Uterus (tissue), 4 donors: ENCODE measurements around the gene NBEA. TPM values are rescaled to one million over a fixed set of nuclear protein-coding genes. Genes with fewer than 3 reads are reported as not detected.
A peak's percentile ranks its signal among the peaks of the same experiment; 100 is the strongest.
"Not testable (repeated sequence)": the region's sequence is repeated elsewhere in the genome, so short reads cannot be mapped to it uniquely, and the experiment has no call there.

Experiments used
- DNase-seq, 2 donors: peaks; one replicate each; pipeline ENCODE4 v3.0.0-alpha.2; 2019 to 2020
- H3K27ac ChIP-seq, 2 donors: fragments of 200-600 bp; sonication (generic); 1 replicate in 1 of 2; 2 replicates in 1 of 2; pipeline ENCODE4 v1.5.1; 2016 to 2018
- H3K27me3 ChIP-seq, 2 donors: fragments of 200-600 bp; sonication (generic); one replicate each; pipeline ENCODE4 v1.5.1; 2018 to 2019; ENCODE audit warnings: control low read depth in 1 of 2
- H3K36me3 ChIP-seq, 2 donors: fragments of 200-600 bp; sonication (generic); one replicate each; pipeline ENCODE4 v1.5.1; 2019; ENCODE audit warnings: control low read depth in 1 of 2
- H3K4me1 ChIP-seq, 2 donors: fragments of 200-600 bp; sonication (generic); one replicate each; pipeline ENCODE4 v1.5.1; 2018 to 2019; ENCODE audit warnings: control low read depth in 1 of 2
- H3K4me3 ChIP-seq, 2 donors: fragments of 200-600 bp; sonication (generic); 1 replicate in 1 of 2; 2 replicates in 1 of 2; pipeline ENCODE4 v1.5.1; 2018 to 2019; ENCODE audit warnings: mild to moderate bottlenecking in 1 of 2
- H3K9me3 ChIP-seq, 2 donors: fragments of 200-600 bp; sonication (generic); one replicate each; pipeline ENCODE4 v1.5.1; 2019; ENCODE audit warnings: control low read depth in 1 of 2
- CTCF ChIP-seq, 4 experiments: fragments of 200-600 bp in 2 of 4; fragments of 450-650 bp in 2 of 4; sonication (generic) in 2 of 4; IDR thresholded peaks; one replicate each; pipeline ENCODE4 v1.5.1; 2016 to 2019; ENCODE audit warnings: antibody characterized with exemption in 4 of 4, mild to moderate bottlenecking in 2 of 4, moderate library complexity in 1 of 4
- POLR2A ChIP-seq, 2 donors: fragments of 450-650 bp; IDR thresholded peaks; one replicate each; pipeline ENCODE4 v1.6.1; 2016; ENCODE audit warnings: antibody characterized with exemption in 2 of 2, mild to moderate bottlenecking in 1 of 2, moderate library complexity in 1 of 2
- intact Hi-C: fragments of 100-400 bp; cut with DNase I; formaldehyde crosslinking; loops from one replicate; pipeline ENCODE4 v1.15.1; 2023; ENCODE audit warnings: low total_unique reads
- total RNA-seq, 4 donors: library from RNA; depleted of rRNA in 3 of 4; stranded (reverse); fragments of >200 nt in 3 of 4; gene quantifications; one replicate each; pipeline versions ENCODE4 v1.1.0 to v1.2.4, GENCODE V29; 2014 to 2023
- donor health status: DM: yes; HTN: yes; CAD: no.

NBEA gene
- total RNA-seq, 4 donors from 2014 or later, result 15.6 to 58.1 (median 37.3) TPM

- Histone ChIP-seq H3K4me3 (no peak overlapping the region), H3K4me1 (no peaks in the 10 kb centered on the region), H3K27me3 (no peaks in the 10 kb centered on the region), H3K27ac (no peak overlapping the region), H3K9me3 (no peaks in the 10 kb centered on the region), H3K36me3 (no peaks in the 10 kb centered on the region)
- DNase-seq, result no peak
- TF ChIP-seq POLR2A (IDR thresholded peaks at IDR 0.05), result no peak
- TF ChIP-seq CTCF (IDR thresholded peaks at IDR 0.05), result no peak
- intact Hi-C loops, result no loop called here
These were observed 445.7 kb downstream of the NBEA start for GRCh38 chr13:35387682-35388250.

- Histone ChIP-seq H3K9me3 (no peaks in the 10 kb centered on the region), H3K4me3 (no peak overlapping the region), H3K36me3 (no peaks in the 10 kb centered on the region), H3K4me1 (no peaks in the 10 kb centered on the region), H3K27me3 (no peaks in the 10 kb centered on the region), H3K27ac (peak overlapping the region in 1 of 2 donors; percentile 54)
- intact Hi-C loops, result no loop called here
- no peak for DNase-seq
- TF ChIP-seq POLR2A (IDR thresholded peaks at IDR 0.05) (no peak), CTCF (IDR thresholded peaks at IDR 0.05) (no peak)
These were observed 446.6 kb downstream of the NBEA start for GRCh38 chr13:35388441-35389355.

GRCh38 chr13:35389535-35389934 is 447.5 kb downstream of the NBEA start:
- H3K9me3 ChIP-seq, result no peaks in the 10 kb centered on the region
- H3K36me3 ChIP-seq, result no peaks in the 10 kb centered on the region
- H3K27ac ChIP-seq, result peak overlapping the region in 1 of 2 donors; percentile 54
- DNase-seq, result no peak
- no peak overlapping the region for H3K4me3 ChIP-seq
- no peaks in the 10 kb centered on the region for H3K4me1 ChIP-seq
- no peaks in the 10 kb centered on the region for H3K27me3 ChIP-seq
- intact Hi-C loops, result no loop called here
- TF ChIP-seq POLR2A (IDR thresholded peaks at IDR 0.05), result no peak

- no peak for TF ChIP-seq CTCF (IDR thresholded peaks at IDR 0.05)
- no peak for TF ChIP-seq POLR2A (IDR thresholded peaks at IDR 0.05)
- H3K4me3 ChIP-seq, result no peak overlapping the region
- no peaks in the 10 kb centered on the region for H3K27me3 ChIP-seq
- no peaks in the 10 kb centered on the region for H3K4me1 ChIP-seq
- H3K36me3 ChIP-seq, result no peaks in the 10 kb centered on the region
- no peaks in the 10 kb centered on the region for H3K9me3 ChIP-seq
- no peak overlapping the region for H3K27ac ChIP-seq
- no peak for DNase-seq
- intact Hi-C loops, result no loop called here
These were observed 450.7 kb downstream of the NBEA start for GRCh38 chr13:35392768-35393167.

GRCh38 chr13:35393886-35394285 is 451.8 kb downstream of the NBEA start:
- Histone ChIP-seq H3K4me3 (no peak overlapping the region), H3K27me3 (no peaks in the 10 kb centered on the region), H3K27ac (no peak overlapping the region), H3K4me1 (no peaks in the 10 kb centered on the region), H3K36me3 (no peaks in the 10 kb centered on the region), H3K9me3 (no peaks in the 10 kb centered on the region)
- TF ChIP-seq POLR2A (IDR thresholded peaks at IDR 0.05) (no peak), CTCF (IDR thresholded peaks at IDR 0.05) (no peak)
- DNase-seq, result no peak
- intact Hi-C loops, result no loop called here

GRCh38 chr13:35408285-35408684 is 466.2 kb downstream of the NBEA start:
- H3K4me1 ChIP-seq, H3K4me3 ChIP-seq, H3K36me3 ChIP-seq, DNase-seq, intact Hi-C loops, H3K27ac ChIP-seq, H3K9me3 ChIP-seq, H3K27me3 ChIP-seq: not testable (repeated sequence)
